Smooth muscle cell of the brain vasculature (primary cell): ENCODE data around the gene NECTIN4.
"Not testable (repeated sequence)": the region's sequence is repeated elsewhere in the genome, so short reads cannot be mapped to it uniquely, and the experiment has no call there.

Experiments
- DNase-seq: peaks from one replicate; pipeline ENCODE4 v3.0.0-alpha.2; 2012; ENCODE audit warnings: low read depth, low spot score

Gene NECTIN4

DNA sequence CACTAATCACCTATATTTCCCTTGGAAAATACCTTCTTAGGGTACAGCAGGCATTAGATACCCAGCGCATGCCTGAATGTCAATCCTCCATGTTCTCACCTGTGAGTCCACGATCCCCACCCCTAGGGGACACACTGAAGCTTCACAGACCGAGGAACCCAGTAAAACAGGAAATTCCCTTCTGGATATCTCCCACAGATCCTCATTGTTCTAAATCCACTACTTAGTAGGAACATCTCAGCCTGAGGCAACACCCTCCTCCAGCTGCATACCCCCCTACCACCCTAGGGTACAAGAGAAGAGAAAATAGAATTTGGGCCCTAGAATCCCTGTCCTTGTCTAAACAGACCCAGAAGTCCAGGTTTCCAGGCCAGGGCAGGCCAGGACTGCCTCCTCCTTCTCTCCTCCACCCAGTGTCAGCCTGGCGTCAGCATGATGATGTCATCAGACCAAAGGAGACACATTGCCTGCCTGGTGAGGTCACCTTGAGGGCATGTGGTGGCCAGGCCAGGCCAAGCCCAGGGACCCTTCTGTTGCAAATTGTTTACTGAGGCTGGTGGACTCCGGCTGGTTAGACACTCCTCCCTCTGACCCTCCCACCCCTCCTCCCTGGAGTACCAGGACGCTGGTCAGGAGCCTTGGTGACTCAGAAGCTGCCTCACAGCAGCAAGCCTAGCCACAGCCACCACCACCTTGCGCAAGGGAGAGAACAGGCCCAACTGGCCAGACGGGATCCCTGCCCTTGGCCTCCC, 6.2 kb downstream of the NECTIN4 start:
- no peak for DNase-seq

DNA sequence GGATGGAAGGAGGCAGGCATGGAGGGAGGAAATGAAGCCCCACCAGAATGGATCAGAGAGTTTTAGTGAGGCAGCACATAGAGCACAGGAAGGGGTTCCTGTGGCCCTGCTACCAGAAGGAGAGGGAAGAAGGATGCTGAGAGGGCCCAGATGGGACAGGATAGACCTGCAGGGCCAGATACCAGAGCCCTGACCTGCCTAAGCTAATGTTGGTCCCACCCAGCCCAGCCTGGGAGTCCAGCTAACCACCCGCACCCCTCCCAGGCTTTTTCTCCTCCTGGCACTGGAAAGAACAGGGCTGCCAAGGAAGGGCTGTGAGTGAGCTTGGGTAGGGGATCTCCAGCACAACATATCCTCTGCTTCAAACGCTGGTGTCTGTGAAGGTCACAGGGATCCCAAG, 6.9 kb downstream of the NECTIN4 start:
- DNase-seq, result no peak

DNA sequence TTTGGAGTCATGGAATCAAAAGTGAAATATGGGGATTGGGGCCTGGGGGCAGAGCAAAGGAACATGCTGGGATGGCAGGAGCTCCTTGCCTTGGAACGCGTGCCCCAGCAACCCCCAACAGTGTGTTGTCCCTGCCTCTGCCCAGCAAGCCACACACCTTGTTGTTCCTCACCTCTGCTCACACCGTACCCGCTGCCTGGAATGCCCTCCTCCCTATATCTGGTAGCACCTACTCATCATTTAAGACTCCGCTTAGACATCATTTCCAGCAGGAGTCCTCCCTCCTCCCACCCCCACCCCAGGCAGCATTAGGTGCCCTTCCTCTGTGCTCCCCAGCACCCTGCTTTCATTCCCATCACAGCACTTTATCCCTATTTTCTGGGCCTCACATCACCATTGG, 7.8 kb downstream of the NECTIN4 start:
- DNase-seq, result no peak

DNA sequence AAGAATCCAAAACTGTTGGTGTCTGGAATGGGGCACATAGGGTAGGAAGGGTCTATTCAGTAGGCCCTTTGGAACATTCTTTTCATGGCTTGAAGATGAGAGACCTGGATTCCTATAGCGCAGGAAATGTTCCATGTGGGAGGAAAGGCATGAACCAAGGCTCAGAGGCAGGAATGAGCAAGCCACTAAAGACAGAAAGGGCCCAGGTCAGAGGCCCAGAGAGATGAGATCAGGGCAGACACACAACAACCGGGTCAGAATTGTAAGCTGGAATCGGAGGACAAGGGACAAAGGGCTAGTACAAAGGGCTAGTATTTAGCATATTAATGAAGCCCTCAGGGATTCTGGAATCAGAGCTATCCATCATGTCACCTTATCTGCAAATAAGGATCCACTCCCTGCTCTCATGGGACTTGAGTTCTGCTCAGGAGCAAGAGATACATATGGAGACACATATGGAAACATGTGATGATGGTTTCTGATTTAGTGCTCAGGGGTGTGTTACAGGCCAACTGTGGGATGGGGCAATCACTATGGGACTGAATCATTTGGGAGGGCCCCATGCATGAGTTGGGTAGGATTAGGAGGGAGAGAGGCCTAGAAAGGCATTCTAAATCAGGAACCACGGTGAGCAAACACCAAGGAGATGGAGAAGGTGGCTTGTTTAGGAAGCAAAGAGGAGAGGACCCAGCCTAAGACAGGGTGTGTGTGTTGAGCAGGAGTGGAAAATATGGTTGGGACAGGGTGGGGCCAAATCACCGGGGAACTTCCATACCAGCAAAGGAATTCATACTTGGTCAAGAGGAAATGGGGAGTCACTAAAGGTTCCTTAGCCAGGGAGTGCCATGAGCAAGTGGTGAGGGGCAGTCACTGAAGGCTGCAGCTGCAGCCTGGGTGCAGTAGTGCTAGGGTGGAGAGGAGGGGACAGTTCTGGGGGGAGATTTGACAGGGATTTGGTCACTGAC, 8.6 kb downstream of the NECTIN4 start:
- DNase-seq, result no peak

DNA sequence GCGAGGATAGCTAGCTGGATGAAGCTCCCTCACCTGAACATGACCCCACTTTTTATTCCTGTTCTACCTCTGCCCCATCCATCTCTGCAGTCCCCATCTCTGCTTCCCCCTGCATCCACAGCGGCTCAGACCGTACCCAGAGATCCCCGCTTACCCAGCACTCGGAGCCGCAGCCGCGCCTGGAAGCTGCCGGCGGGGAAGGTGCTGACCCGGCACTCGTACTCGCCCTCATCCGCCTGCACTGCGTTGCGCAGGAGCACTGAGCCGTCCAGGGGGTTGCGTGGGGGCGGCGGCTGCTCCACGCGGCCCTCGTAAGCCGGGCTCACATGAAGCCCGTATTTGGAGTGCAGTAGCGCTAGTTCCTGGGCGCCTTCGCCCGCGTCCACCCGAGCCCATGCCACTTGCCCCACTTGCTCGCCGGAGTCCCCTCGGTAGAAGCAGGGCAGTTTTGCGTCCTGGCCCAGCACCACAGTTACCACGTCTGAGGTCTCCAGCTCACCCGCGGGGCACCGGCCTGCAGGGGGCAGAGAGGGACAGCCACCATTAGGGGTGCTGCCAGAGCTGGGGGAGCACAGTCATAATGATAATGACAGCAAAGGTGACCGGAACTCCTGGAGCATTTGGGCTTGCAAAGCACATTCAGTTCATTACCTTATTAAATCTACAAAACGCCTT, 9.8 kb downstream of the NECTIN4 start:
- no peak for DNase-seq

DNA sequence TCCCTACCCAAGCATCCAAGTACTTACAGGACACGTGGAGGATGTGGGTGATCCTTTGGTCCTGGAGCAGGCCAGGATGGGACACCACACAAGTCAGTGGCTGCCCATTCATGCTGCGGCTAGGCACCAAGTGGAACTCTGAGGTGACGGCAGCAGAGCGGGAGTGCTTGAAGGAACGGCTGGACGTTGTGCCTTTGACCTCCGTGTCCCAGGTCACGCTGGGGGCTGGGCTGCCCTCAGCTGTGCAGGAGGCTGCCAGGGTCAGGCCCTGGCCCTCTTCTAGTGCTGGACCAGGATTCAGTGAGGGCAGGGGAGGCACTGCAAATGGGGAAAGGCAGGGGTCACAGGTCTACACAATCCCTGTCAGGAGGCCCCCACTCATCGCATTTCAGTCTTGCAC, 11.9 kb downstream of the NECTIN4 start:
- DNase-seq, result no peak

DNA sequence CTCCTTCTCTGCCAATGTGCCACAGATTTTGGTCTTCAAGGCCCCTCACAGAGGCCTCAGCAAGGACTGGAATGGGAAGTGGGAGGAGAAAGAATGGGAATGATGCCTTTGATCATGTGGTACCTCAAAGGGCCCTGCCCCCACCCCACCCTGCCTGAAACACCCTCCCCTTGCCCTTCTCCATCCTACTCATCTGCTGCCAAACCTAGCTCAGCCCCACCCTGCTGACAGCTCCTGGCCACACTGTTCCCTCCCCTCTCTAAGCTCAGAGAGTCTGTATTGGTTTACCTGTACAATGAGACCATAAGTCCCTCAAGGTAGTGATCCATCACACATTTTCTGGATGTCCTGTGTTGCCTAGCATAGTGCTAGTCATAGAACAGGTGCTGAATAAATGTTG, 12.9 kb downstream of the NECTIN4 start:
- DNase-seq, result no peak

DNA sequence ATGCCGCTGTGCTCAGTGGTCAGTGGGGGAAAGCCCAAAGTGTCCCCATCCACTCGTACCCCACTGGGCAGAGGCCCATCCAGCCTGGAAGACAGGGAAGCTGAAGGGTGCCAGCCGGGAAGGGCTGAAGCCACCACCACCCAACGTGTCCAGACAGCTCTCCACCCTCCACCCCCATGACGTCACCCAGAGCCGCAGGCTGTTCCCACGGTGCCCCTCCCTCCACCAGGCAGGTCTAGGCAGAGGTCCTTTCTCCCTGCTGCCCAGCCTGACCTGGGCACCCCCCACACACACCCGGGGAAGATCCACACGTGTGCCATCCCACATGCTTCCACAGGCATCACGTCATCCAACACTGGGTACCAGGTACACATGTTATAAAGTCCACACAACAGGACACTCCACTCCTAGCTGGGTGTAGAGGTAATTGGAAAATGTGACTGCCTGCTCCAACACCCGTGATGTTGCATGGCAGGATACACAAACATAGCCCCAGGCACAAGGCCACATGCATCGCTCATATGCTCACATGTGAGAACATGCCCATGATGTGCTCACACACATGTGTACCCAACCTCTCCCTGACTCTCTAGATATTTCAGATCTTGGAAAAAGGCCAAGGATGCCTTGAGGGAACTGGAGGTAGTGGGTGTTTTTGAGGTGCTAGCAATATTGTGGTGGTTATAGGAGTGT, 14.5 kb downstream of the NECTIN4 start:
- no peak for DNase-seq

DNA sequence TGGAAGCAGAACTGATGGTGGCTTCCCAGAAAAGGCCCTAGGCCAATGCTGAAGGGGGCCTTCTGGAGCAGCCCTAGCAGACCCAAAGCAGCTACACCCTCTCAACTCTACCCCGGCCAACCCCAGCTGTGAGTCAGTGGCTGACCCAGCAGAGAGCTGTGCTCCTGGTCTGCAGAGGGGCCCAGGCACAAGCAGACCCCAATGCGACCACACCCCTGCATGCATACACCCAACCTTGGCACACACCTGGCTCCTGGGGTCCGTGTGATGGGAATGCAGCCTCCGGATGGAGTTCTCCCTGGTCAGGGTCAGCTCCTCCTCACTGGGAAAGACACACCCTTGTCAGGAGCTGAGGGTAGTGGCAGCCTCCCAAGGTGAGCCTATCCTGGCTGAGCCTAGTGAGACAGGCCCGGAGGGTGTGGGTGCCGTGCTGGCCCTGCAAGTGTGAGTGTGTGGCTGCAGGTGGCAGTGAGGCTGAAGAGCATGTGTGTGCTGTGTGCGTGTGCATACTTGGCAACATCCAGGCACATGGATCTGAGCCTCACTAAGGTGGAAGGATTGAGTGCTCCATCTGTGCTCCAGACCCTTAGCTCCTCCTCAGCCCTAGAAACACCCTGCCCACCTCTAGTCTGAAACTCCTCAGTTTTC, 15.8 kb downstream of the NECTIN4 start:
- no peak for DNase-seq

DNA sequence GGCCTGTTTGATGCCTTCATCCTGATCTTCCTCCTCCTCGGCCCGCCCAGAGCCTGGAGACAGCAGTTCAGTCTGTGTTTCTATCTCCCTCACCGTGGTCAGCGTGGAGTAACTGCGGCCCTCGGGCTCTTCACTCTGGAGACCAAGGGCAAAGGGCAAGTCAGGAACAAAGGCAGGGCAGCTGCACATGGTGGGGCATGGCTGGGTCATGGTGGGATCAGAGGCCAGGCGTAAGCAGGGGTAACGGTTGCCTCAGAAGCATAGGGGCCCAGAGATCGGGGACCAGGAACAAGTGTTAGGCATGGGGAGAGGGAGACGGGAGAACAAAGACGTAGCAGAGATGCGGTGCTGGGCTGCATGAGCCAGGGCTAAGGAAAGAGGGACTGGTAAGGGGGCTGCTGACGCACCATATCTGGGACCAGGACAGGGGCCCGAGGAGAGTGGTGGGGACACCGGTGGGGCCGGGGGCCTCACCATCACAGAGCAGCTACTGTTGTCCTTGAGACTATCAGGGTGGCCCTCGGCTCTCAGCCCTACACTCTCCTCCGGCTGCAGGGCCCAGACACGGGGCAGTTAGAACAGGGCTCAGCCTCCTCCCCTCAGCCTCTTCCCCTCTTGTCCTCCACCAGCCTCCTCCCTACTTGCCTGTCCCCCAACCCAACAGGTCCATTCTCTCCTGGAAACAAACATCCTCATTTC, 16.5 kb downstream of the NECTIN4 start:
- no peak for DNase-seq

DNA sequence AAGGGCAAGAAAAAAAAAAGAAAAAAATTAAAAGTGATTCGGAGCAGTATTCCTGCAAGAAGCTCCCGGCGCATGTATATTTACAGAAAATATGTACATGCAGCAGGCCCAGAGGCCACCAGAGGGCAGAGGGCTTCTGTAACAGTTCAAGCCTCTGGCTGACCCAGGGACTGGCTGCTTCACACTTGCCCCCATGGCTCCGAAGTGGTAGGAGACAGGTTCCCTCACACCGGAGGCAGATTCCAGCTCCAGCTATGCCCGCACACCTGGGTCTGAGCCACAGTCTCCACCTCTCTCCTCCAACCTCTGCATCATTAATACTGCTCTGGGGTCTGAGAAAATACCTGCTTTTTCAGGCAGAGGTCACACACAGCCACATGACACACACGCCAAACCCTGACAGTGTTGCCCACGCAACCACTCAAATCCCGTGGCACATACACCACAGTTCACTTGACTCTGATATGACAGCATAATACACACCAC, 17.4 kb downstream of the NECTIN4 start:
- DNase-seq, result no peak

DNA sequence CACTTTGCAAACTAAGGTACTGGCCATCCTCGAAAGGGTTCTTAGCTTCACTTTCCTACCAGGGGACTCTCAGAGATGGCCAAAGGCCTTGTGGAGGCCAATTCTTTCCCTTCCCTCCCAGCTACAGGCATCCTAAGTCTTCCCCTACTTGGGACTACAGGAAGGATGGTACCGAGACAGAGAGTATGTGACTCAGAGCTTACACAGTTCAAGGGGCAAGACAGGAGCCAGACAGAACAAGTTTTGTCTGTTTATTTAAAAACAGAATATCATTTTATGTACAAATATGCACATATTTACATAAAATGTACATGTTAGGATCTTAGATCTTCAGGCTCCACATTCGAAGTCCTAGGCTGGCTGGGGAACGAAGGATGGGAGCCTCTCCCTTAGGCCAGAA, 18.6 kb downstream of the NECTIN4 start:
- DNase-seq, result no peak

DNA sequence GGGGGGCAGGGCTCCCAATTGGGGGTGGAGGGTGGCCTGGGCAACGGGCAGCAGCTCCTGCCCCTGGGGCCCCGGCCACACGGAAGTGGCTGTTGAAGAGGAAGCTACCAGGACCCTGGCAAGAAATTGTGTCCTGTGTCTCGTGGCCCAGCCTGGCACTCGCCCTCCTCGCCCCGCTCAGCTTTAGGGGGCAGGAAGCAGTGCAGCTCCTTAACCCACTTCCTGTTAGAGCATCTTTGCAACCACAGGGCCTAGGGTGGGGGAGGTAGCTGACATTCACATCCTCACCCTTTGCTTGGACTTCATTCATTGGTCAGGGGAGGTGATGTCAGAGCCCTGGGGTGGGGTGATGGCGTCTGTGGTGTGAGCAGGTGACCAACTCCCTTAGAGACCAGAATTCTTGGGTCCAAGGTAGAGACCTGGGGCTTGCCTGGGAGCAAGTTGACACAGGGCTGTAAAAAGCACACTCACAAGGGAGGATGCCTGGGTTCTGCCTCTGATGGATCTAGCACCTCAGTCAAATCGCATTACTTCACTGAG, 19.6 kb downstream of the NECTIN4 start, which contains the start of gene ARHGAP30:
Gene ARHGAP30, minus strand, starts transcription at position 161 of the 540 bp plus-strand sequence. CDS start 267 bp downstream, outside the sequence.
- DNase-seq, result no peak

DNA sequence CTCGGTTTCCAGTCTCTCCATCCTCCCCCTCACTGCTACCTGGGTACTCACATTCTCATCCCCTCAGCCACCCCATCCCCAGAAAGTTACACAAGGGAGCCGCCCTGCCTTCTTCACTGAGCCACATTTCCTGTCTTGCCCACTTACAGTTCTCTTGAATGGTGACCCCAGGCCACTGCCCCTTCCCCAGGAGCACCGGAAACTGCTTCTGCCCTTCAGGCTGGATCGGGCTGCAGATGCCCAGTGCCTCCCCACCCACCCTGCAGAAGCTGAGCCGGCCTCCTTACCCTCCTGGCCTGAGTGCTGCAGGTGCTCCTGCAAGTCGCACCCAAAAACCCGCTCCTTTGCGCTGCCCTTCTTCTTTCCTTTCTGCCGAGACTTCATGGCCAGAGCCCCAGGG, 20.1 kb downstream of the NECTIN4 start:
- no peak for DNase-seq

DNA sequence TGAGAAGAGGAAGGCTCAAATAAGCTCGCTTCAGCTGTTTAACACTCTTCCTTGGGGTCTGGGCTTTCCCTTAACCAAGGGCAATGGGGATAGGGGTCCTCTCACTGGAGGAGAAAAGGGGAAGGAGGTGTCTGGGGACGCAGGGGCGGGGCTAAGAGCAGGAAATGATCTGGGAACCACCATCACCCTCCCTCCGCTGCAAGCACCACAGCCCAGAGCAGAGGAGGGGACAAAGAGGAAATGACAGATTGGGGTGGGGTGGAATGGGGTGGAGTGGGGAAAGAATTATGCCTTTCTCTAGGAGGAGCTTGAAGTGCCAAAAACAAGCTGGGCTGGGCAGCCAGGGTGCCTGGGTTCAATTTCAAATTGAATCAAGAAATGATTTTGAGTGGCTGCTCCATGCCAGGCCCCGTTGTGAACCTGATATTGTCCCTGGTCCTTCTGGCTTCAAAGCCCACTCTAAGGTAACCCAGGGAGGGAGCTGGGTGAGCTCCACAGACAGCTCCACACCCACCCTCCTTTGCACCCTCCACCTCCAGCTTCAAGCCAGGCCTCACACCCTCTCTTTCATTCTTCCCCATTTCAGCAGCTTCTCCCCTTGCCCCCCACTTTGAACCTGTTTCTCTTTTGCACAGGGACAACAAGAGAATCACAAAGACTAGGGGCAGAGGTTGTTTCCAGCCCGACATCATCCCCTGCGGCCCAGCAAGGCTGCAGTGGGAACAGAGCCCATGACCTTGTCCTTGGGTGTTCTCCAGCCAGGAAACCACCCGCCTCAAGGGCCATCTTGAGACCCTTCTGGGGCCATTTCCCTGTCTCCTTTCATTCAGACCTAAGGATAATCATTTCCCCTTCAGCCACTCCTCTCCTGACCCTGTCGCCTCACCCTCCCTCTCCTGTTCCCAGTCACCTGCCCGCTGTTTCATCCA, 20.8 kb downstream of the NECTIN4 start:
- DNase-seq, result no peak

DNA sequence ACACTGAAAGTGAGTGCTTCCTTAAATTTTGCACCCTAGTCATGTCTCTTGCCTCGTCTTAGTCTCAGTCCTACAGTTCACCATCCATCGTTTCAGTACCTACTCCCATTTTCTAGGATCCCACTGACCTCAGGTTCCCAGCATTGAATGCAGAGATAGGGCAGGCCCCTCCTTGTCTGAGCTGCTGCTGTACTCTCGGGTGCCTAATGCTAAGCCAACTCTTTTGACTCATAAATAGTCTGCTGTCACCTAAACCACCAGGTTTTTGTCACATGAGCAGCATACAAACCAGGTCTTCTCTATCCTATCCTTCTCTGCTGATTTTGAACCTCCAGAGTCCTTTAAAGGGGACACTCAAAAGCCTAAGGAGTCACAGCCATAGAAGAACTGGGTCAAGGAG, 22.7 kb downstream of the NECTIN4 start:
- no peak for DNase-seq

DNA sequence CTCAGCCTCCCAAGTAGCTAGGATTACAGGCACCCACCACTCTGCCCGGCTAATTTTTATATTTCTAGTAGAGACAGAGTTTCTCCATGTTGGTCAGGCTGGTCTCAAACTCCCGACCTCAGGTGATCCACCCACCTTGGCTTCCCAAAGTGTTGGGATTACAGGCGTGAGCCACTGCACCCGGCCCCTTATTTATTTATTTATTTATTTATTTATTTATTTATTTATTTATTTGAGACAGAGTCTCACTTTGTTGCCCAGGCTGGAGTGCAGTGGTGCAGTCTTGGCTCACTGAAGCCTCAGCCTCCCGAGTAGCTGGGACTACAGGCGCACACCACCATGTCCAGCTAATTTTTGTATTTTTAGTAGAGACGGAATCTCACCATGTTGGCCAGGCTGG, 23.7 kb downstream of the NECTIN4 start:
- not testable (repeated sequence) for DNase-seq

DNA sequence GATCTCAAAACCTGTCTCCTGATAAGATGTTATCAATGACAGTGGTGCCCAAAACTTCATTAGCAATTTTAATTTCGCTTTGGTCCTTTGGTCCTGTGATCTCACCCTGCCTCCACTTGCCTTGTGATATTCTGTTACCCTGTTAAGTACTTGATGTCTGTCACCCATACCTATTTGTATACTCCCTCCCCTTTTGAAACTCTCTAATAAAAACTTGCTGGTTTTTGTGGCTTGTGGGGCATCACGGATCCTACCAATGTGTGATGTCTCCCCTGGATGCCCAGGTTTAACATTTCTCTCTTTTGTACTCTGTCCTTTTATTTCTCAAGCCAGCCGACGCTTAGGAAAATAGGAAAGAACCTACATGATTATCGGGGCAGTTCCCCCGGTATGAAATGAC, 25.4 kb downstream of the NECTIN4 start:
- not testable (repeated sequence) for DNase-seq

DNA sequence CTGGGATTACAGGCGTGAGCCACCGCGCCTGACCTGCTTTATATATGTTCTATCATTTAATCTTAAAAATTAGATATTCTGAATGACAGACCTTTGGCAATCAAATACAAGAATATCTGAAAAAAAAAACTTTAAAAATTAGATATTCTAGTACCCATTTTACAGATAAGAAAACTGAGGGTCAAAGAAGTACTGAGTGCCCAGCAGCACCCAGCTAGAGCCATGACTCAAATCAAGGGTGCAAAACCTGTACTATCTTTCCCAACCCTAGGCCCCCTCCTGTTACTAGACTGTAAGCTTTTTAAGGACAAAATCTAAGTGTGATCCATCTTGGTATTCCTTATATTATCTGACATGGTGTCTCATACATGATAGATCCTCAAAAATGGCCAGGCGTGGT, 27.9 kb downstream of the NECTIN4 start:
- no peak for DNase-seq
